OCI-LY1 (cell line): Measurements from ENCODE around the gene SFI1.

Experiments
- EZH2 ChIP-seq: fragments of 200-600 bp; sonication (generic), shearing (Covaris generic); IDR thresholded peaks from 2 replicates; pipeline ENCODE4 v1.8.0; 2017; ENCODE audit warnings: borderline replicate concordance, mixed run types, mild to moderate bottlenecking, antibody characterized with exemption, low read length, moderate library complexity, mixed read lengths
- TF ChIP-seq, protein P1 (sequence below): fragments of 200-600 bp; sonication (generic), shearing (Covaris generic); IDR thresholded peaks from 2 replicates; pipeline ENCODE4 v1.5.1; 2017; ENCODE audit warnings: mild to moderate bottlenecking, antibody characterized with exemption, low read length, moderate library complexity, mixed read lengths

DNA sequence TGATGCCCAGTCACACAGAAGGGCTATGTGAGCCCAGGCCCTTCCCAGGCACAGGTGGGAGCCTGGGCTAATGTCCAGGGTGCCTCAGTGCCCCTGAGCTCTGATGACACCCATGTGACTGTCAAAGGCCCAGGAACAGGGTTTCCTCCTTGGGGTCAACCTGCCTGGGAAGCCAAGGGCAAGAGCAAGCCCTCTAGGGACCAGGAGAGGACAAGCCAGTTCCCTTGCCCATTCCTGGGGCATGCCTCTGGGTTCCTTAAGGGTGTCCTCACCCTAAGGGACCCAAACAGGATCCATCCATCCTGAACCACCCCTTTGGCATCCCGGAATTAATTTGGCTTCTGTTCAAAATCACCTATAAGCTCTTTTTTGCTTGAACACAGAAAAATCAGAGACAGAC lies 126.6 kb downstream of the SFI1 start:
- TF ChIP-seq, protein P1, sequence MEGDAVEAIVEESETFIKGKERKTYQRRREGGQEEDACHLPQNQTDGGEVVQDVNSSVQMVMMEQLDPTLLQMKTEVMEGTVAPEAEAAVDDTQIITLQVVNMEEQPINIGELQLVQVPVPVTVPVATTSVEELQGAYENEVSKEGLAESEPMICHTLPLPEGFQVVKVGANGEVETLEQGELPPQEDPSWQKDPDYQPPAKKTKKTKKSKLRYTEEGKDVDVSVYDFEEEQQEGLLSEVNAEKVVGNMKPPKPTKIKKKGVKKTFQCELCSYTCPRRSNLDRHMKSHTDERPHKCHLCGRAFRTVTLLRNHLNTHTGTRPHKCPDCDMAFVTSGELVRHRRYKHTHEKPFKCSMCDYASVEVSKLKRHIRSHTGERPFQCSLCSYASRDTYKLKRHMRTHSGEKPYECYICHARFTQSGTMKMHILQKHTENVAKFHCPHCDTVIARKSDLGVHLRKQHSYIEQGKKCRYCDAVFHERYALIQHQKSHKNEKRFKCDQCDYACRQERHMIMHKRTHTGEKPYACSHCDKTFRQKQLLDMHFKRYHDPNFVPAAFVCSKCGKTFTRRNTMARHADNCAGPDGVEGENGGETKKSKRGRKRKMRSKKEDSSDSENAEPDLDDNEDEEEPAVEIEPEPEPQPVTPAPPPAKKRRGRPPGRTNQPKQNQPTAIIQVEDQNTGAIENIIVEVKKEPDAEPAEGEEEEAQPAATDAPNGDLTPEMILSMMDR = no peak
- TF ChIP-seq EZH2 = no peak
